ENCODE data around the gene CCDC71L. TPM values are rescaled to one million over a fixed set of nuclear protein-coding genes. Genes with fewer than 3 reads are reported as not detected.

The CCDC71L gene
- total and polyA plus RNA-seq, 2 donors (not counting 3 experiments of a cell fraction or from before 2014, with no cell fraction given): 60.3 to 62.5 TPM

DNA sequence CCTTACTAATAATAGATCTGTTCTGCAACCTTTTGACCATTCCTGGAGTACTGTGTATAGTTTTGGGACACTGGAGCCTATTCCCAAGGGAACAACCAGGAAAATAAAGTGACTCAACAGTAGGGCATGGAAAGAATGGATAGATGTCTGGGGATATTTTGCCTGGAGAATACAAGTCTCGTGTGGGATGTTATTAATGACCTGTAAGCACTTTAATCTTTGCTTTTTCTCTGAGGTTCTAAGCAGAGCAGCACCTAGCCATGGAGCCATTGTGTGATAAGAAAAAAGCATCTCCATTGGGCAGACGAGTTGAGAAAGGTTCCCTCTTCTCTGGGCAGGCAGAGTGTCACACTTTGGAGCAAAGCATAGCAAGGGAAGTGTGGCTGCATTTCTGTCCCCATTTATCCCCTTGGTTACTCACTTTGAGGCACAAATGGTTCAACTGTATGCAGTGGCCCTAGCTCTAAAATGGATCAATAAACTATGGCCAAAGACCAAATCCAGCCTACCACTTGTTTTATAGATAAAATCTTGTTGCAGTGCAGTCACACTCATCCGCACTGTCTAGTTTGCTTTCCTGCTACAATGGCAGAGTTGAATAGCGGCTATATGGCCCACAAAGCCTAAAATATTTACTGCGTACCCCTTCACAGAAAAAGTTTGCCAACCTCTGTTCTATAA, 21.0 kb upstream of the CCDC71L start:
- Histone ChIP-seq H3K79me2 (ENCODE audit: control insufficient read depth, insufficient read depth, low read length) (no peaks in the 10 kb centered on the region), H2AFZ (ENCODE audit: low read depth, low read length) (peak overlapping the region; percentile 4), H3K4me3 (replicated peaks in 1 of 3; ENCODE audit: insufficient read depth in 1 of 3, low read depth in 1 of 3, low read length in 3 of 3) (no peak overlapping the region), H4K20me1 (replicated peaks; ENCODE audit: control insufficient read depth, extremely low read depth, insufficient read depth, low read length) (no peaks in the 10 kb centered on the region), H3K27me3 (ENCODE audit: control insufficient read depth in 2 of 2, insufficient read depth in 2 of 2, low read length in 2 of 2) (no peaks in the 10 kb centered on the region), H3K27ac (ENCODE audit: insufficient read depth, low read depth, low read length) (peak overlapping the region; percentile 93), H3K9ac (replicated peaks; ENCODE audit: extremely low read depth, insufficient read depth, low read length) (peak overlapping the region; percentile 39), H3K9me1 (replicated peaks; ENCODE audit: control insufficient read depth, extremely low read depth, insufficient read depth, low read length) (no peaks in the 10 kb centered on the region), H3K4me1 (ENCODE audit: control insufficient read depth, extremely low read depth, insufficient read depth, low read length) (peaks cover 22% of the 10 kb centered on the region), H3K9me3 (replicated peaks; ENCODE audit: control insufficient read depth, insufficient read depth, low read length) (no peaks in the 10 kb centered on the region), H3K36me3 (ENCODE audit: control insufficient read depth in 2 of 2, extremely low read depth in 1 of 2, insufficient read depth in 2 of 2, low read length in 2 of 2) (no peaks in the 10 kb centered on the region), H3K4me2 (ENCODE audit: insufficient read depth, low read length) (peak overlapping the region; percentile 42)
- peak; percentile 71 for FAIRE-seq
- dilution Hi-C loops (cut with MboI; ENCODE audit: extremely low pct_ligation_motif_present, low sequenced_read_pairs): no loop called here
- TF ChIP-seq POLR2AphosphoS5 (IDR thresholded peaks at IDR 0.05; ENCODE audit: insufficient read depth, low read depth, low read length) (no peak), JUN (IDR thresholded peaks at IDR 0.05; ENCODE audit: borderline replicate concordance, insufficient read depth, insufficient read length, low read depth) (peak; percentile 89), FOS (IDR thresholded peaks at IDR 0.05; ENCODE audit: borderline replicate concordance, insufficient read depth, low read length) (peak; percentile 34)
- CTCF ChIA-PET: interaction anchor here (0.6 to 2.4 kb wide), 5 partner anchors 17 to 139 kb away, joined by 3 to 7 read pairs (median 4); partner anchors contain the start of gene CCDC71L
- BruUV-seq (replicated peaks): TSS peak; percentile 54
- peak; percentile 95 for DNase-seq (ENCODE audit: low read depth, low spot score)
- intact Hi-C loops (cut with micrococcal nuclease): loop anchor here (1.0 to 2.0 kb wide), 4 partner anchors 21 to 93 kb away; partner anchors contain the start of gene CCDC71L
- POLR2A ChIA-PET: no interaction called here

DNA sequence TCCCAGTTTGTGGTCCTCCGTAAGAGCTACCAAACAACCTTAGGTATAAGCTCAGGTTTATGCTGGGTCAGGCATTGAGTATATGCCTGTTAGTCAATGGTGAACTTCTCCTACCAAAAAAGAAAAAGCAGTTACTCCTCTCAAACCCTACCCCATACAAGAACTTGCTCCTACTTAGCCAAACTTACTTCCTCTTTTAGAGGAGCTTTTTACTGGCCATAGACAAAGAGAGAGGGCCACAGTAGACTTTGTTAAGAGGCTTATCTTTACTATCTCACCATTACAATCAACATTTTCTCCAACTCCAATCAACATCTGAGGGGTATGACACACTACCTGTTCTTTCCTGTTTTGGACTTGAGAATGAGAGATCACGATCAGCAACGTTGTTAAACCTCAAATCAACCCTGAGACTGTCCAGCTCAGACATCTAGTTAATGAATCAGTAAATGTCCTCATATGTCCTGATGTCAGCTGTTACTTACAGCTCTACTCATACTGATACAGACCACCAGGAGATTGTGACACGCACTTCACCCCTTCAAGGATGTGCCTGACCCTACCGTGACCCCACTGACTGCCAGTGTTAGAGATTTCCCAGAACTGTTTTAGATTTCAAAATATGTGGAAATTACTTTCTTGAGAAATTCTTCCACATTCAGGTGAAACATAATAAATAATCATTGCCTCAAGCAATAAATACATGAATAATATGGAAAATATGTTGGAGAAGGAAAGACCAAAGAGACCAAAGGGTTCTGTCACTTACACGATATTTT, 18.4 kb upstream of the CCDC71L start:
- FAIRE-seq (no peak), DNase-seq (ENCODE audit: low read depth, low spot score) (peak; percentile 73)
- Histone ChIP-seq H3K27ac (ENCODE audit: insufficient read depth, low read depth, low read length) (peak overlapping the region; percentile 47), H3K9me1 (replicated peaks; ENCODE audit: control insufficient read depth, extremely low read depth, insufficient read depth, low read length) (no peaks in the 10 kb centered on the region), H3K36me3 (ENCODE audit: control insufficient read depth in 2 of 2, extremely low read depth in 1 of 2, insufficient read depth in 2 of 2, low read length in 2 of 2) (no peaks in the 10 kb centered on the region), H3K4me3 (replicated peaks in 1 of 3; ENCODE audit: insufficient read depth in 1 of 3, low read depth in 1 of 3, low read length in 3 of 3) (no peak overlapping the region), H3K9me3 (replicated peaks; ENCODE audit: control insufficient read depth, insufficient read depth, low read length) (no peaks in the 10 kb centered on the region), H4K20me1 (replicated peaks; ENCODE audit: control insufficient read depth, extremely low read depth, insufficient read depth, low read length) (no peaks in the 10 kb centered on the region), H3K4me2 (ENCODE audit: insufficient read depth, low read length) (no peak overlapping the region), H3K9ac (replicated peaks; ENCODE audit: extremely low read depth, insufficient read depth, low read length) (no peak overlapping the region), H3K27me3 (ENCODE audit: control insufficient read depth in 2 of 2, insufficient read depth in 2 of 2, low read length in 2 of 2) (no peaks in the 10 kb centered on the region), H3K4me1 (ENCODE audit: control insufficient read depth, extremely low read depth, insufficient read depth, low read length) (peaks cover 22% of the 10 kb centered on the region), H3K79me2 (ENCODE audit: control insufficient read depth, insufficient read depth, low read length) (no peaks in the 10 kb centered on the region), H2AFZ (ENCODE audit: low read depth, low read length) (peak overlapping the region; percentile 33)
- intact Hi-C loops (cut with micrococcal nuclease): no loop called here
- CTCF ChIA-PET: interaction anchor here (1.0 to 2.4 kb wide), 7 partner anchors 17 to 489 kb away, joined by 3 to 11 read pairs (median 6); partner anchors contain the start of genes CCDC71L and HBP1
- POLR2A ChIA-PET: no interaction called here
- dilution Hi-C loops (cut with MboI; ENCODE audit: extremely low pct_ligation_motif_present, low sequenced_read_pairs): no loop called here
- no TSS peak for BruUV-seq (replicated peaks)
- peak; percentile 12 for TF ChIP-seq JUN (IDR thresholded peaks at IDR 0.05; ENCODE audit: borderline replicate concordance, insufficient read depth, insufficient read length, low read depth)
- no peak for TF ChIP-seq POLR2AphosphoS5 (IDR thresholded peaks at IDR 0.05; ENCODE audit: insufficient read depth, low read depth, low read length)
- TF ChIP-seq, protein P1, sequence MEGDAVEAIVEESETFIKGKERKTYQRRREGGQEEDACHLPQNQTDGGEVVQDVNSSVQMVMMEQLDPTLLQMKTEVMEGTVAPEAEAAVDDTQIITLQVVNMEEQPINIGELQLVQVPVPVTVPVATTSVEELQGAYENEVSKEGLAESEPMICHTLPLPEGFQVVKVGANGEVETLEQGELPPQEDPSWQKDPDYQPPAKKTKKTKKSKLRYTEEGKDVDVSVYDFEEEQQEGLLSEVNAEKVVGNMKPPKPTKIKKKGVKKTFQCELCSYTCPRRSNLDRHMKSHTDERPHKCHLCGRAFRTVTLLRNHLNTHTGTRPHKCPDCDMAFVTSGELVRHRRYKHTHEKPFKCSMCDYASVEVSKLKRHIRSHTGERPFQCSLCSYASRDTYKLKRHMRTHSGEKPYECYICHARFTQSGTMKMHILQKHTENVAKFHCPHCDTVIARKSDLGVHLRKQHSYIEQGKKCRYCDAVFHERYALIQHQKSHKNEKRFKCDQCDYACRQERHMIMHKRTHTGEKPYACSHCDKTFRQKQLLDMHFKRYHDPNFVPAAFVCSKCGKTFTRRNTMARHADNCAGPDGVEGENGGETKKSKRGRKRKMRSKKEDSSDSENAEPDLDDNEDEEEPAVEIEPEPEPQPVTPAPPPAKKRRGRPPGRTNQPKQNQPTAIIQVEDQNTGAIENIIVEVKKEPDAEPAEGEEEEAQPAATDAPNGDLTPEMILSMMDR (IDR thresholded peaks at IDR 0.05; ENCODE audit: extremely low read depth in 1 of 2, insufficient read depth in 1 of 2, low read depth in 1 of 2, low read length in 2 of 2): no peak
- no peak for TF ChIP-seq POLR2A (IDR thresholded peaks at IDR 0.05; ENCODE audit: low read depth, low read length)
- TF ChIP-seq GATA2 (IDR thresholded peaks at IDR 0.05; ENCODE audit: insufficient read depth, insufficient read length, low read depth, low read length): peak; percentile 59
